SH-SY5Y (cell line): Measurements from ENCODE around the gene ETS1.

Source experiments
- GATA2 ChIP-seq: IDR thresholded peaks from 2 replicates; pipeline ENCODE4 v1.6.1; 2011; ENCODE audit warnings: mild to moderate bottlenecking, low read depth, low read length
- GATA3 ChIP-seq: IDR thresholded peaks from 2 replicates; pipeline ENCODE4 v1.6.1; 2011; ENCODE audit warnings: low read depth, mild to moderate bottlenecking, low read length, moderate library complexity

The ETS1 gene

DNA sequence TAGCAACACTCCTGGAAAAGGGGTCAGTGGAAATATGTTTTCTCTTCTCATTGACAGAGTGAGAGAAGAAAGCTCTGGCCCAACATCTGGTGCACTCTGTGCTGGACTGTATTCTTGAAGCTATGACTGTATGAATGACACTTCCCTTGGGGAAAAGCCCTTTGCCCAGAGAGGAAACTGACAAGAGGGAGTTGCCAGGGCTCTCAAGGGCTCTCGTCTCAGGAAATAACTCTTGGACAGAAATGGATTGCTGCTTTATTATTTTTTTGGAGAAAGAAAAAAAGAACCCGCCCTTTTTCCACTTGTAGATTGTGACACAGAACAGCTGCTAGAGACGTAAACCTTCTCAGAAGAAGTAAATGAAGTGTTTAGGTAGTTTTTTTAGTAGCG, 11.4 kb downstream of the ETS1 start:
- TF ChIP-seq GATA3: no peak
- TF ChIP-seq GATA2: no peak

DNA sequence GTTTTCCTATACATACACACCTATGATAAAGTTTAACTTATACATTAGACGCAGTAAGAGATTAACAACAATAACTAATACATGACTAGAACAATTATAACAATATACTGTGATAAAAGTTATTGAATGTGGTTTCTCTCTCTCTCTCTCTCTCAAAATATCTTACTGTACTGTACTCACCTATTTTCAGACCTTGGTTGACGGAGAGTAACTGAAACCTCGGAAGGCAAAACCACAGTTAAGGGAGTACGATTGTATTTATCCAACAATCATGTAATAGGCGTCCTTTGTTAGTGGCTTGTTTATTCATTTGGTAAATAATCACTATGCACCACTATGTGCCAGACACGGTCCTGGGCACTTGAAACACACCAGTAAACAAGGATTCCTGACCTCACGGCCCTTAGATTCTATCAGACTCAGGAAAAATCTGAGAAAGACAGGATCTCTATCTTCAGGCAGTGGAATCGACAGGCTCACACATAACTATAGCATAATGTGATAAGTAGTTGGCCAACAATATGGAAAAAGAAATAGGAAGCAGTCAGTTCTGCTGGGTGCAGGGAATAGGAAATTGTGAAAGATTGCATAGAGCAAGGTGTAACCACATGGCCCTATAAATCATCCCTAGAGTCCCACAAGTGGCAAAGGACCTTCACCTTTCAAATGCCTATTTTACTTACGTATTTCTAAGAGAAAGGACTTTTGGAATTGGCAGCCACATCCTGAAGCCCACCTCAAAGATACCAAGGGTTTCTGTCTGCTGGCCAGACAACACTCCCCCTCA, 12.0 kb downstream of the ETS1 start:
- no peak for TF ChIP-seq GATA3
- TF ChIP-seq GATA2: no peak

DNA sequence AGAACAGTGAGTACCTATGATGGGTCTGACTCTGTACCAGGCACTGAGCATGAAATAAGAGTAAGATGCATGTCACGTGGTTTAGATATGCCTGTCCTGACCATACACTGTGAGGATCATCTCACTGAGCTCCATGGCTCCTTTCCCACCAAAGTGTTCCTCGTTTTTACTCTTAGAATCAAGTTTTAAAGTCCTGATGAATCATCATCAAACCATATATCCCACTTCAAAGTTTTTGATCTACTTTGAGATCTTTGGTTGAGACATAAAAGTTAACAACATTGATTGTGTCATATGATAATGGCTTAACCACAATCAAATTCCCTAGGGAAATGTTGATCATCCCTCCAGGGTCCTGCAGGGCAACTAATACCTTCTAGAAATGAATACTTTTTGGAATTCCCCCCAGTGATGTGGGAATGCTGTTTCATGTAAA, 12.8 kb downstream of the ETS1 start:
- TF ChIP-seq GATA3 (no peak), GATA2 (no peak)

DNA sequence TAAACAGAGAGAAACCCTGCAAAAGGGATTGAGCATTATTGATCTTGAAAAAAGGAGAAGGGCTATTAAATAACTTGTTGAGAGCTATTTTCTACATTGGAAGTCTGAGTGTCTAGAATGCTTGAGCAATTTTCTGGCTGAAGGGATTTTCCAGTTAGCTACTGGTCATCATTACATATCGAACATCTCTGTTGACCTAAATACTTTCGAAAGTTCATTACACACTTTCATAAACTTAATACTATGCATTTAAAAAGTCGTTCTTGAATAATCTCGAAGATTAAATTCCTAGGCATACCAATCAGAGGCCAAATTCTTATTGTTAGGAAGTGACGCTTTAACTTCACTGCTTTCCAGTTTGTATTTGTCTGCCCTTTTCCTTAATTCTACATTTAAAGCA, 13.7 kb downstream of the ETS1 start:
- no peak for TF ChIP-seq GATA2
- no peak for TF ChIP-seq GATA3

DNA sequence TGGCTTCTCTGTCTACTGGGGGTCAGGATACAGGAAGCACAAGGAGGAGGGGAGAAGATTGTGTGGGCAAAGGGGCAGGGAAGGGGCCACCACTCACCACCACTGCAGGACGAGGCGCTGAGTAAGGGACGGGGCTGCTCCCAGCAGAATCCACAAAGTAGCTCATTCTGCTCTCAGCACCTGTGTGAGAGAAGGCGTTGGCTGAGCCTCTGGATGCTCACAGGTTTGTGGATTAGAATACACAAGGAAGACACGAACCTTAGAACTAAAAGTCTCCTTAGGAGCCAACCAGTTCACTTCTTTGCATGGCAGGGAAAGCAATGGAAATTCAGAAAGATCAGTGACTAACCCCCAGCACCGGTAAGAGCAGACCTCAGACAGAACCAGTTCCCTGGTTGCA, 14.4 kb downstream of the ETS1 start:
- TF ChIP-seq GATA3 (no peak), GATA2 (no peak)

DNA sequence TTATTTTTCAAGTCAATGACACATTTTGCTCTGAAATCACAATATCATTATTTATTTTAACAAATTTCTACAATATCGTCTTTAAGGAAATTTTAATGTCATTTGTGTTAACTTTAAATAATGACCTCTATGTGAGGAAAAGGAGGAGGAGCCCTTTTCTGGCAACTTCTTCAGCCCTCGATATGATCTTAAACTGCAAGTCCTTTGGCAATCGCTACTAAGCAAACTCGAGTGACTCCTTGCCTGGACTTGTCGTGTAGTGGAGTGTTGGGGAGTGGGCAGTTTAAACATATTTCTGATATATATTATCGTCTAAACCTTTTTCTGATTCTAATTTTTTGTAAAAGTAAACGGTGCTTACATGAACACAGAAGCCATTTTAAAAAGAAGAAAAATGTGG, 16.7 kb downstream of the ETS1 start:
- no peak for TF ChIP-seq GATA2
- TF ChIP-seq GATA3: no peak

DNA sequence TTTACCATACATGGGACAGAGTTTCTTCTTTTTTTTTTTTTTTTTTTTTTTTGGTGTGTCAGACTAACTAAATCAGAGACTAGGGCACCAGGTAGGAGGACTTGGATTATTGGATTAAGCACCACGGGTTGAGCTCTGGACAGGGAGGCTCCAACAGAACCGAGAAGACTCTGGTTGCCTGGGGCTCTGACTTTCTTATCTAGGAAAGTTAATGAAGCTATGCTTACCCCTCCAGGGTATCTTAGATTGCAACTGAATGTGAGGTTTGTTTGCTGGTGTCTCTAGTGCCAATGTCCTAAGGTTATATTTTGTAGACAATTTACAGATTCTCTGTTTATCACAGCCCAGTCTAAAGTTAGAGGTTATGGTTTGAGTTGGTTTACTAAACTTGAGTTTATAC, 18.1 kb downstream of the ETS1 start:
- TF ChIP-seq GATA3 (no peak), GATA2 (no peak)

DNA sequence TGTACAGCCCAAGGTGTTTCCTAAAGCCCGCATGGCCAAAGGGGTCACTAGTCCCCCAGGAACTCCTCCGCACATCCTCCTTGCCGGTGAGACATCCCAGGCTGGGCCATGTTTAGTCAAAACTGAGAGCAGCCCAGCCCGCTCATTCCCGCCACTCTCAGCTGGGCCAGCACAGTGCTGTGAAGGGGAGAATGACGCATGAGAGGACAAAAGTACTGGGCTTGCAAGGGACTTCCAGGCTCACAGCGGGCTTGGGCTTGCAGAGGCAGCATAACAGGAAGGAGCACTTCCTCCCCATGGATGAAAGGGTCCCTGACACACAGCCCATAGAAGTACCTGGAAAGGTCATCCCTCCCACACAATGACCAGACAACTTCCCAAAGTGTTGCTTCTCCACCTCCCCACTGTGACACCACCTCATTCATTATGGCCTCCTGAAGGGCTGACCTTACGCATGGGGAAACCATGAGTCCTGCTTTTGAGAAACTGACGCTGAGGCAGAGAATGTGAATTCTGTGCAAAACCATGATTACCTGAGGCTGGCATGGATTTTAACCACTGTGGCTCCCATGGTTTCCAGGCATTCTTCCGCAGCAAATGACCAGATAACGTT, 19.1 kb downstream of the ETS1 start:
- TF ChIP-seq GATA3 (no peak), GATA2 (no peak)

DNA sequence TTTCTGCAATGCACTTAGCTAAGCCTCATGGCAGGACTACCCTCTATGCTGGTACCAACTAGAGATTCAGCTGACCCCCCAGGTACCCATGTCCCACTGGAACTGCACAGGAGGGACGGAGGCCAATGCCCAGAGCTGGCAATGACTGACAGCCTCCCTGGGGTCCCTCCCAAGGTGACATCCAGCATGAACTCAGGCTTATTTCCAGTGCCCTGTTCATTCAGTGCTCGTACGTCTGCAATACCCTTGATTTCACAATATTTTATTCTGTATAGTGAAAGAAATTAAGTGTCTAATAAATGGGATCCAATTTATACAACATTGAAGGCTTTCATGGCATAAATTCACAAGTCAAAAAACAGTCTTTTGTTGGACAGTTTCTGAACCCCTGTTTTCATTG, 20.2 kb downstream of the ETS1 start:
- TF ChIP-seq GATA2 (no peak), GATA3 (no peak)

DNA sequence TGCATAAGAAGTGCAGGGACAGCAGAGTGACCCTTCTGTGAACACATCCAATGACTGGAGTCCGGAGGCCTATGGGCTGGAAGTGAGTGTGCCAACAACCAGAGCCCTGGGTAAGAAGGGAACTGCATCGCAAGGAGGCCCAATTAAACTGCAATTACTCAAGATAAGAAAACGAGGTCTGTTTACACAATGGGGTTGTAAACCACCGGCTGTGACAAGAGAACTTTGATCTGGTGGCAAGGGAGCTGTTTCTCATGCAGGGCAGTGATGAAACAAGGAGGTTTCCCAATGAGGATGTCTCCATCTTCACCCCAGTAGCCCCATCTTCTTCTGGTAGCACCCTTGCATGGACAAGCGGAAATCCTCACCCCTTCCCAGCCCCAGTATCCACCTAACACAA, 21.5 kb downstream of the ETS1 start:
- no peak for TF ChIP-seq GATA2
- no peak for TF ChIP-seq GATA3

DNA sequence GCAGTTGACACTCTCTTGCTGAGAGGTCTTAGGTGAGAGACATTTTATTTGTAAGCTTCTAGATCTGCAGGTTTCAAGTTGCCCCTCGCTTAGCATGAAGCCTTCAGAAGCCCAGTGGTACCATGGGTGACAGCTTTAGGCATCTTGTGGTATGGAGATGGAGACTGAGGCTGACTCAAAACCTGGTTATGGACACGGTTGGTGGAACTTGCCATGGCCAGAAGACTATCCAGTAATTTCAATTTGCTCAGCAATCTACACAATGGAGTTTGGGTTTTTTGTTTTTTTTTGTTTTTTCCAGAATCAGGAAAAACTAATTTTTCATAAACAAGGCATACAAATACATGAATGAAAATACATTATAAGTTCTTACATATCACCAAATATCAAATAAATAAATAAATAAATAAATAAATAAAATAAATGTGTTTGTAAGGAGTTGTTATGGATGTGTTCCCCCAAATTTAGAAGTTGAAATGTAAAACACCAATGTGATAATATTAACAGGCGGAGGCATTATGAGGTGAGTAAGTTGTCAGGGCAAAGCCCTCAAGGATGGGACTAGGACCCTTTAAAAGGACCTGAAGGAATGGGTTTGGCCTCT, 22.6 kb downstream of the ETS1 start:
- TF ChIP-seq GATA2: no peak
- no peak for TF ChIP-seq GATA3

DNA sequence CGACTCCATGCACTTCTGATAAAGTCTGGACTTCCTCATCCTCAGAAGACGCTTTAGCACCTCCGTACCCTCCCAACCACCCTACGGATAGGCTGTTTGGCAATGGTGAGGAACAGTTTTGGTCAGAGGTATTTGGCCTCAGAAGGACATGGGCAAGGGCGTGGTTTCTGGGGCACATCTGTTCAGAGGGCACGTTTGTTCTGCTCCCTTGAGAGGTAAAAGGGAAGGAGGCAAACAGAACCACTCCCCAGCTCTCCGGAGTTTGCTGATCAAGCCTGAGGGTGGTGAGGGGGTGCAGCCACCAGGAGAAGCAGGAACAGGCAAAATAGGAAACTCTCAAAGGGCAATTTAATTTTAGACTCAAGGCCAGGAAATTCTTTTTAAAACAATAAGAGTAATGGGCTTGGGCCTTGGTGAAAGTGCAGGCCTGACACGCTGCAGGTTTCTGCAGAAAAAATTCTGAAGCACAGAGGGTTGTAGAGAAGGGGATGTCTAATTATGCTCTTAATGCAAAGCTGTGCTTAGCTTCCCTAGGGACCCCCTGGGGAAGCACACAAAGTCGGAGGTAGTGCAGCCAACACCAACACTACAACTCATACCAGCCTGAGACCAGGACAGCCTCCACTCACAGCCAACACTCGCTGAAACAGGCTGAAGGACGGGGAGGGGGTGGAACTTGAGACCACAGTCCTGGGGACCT, 23.3 kb downstream of the ETS1 start:
- no peak for TF ChIP-seq GATA3
- TF ChIP-seq GATA2: no peak

DNA sequence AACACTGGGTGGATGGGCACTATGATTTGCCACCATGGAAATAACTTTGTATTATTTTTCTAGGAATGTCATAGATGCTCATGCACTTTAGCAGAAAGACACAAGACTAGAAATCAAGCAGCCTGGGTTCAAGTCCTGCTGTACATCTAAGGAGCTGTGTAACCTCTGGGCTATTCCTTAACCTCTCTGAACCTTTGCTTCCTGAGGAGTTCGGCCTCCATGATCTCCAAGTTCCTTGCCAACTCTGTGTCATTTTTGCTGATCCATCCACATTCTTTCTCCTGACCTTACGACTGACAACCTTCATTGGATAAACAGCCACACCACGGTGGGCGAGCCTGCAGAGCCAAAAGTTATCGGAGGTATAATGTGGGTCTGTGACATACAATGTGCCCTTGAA, 24.1 kb downstream of the ETS1 start:
- no peak for TF ChIP-seq GATA3
- TF ChIP-seq GATA2: no peak

DNA sequence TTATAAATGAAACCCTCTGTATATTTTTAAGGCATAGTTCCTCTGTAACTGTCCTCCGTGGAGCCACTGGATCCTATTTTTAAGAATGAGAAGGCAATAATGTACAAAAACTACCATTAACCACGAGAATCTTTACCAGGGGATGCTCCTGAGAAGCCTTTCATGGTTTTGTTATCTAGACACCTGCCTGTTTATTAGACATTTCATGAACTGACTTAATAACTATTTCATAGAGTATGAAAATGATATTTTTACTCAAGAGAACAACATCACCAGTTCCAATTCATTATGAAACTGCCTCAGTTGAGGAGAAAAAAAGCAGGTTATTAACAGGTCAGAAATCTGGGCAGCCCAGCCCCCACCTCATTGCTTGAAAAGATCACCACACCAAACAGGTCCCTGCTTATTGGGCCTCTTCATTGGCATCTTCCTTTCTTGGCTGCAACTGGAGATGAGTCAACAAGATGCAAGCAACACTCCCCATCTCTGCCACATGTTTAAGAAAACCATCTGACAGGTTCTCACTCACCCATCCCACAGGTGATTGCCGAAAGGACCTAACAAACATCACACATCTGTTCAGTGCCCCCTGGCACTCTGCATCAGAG, 27.8 kb downstream of the ETS1 start:
- TF ChIP-seq GATA2 (no peak), GATA3 (no peak)

DNA sequence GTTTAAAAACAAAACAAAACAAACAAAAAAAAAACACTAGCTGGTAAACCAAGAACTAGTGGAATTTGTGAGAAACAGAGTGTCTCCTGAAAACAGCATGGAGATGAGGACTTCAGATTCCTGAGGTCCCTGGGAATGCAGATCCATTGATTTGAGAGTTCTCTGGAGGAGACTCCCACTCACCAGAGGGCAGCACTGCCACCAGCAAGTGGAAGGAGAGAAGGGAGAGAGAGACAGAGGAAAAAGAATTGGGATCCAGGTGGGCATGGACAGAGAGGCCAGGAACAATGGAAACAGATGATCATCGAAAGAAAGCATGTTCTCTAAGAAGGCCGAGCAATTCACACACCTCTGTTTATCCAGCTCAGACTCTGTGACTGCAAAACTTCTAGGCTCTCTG, 31.8 kb downstream of the ETS1 start:
- TF ChIP-seq GATA2 (no peak), GATA3 (no peak)
